ENCODE measurements around the gene MYO10.

Gene MYO10

GRCh38 chr5:16944816-16945562, 8.9 kb upstream of the MYO10 start:
- H3K27ac ChIP-seq: no peak overlapping the region
- DNase-seq (ENCODE audit: low read depth, low spot score): no peak

GRCh38 chr5:16943846-16944678, 8.0 kb upstream of the MYO10 start:
- no peak overlapping the region for H3K27ac ChIP-seq
- DNase-seq (ENCODE audit: low read depth, low spot score): no peak

- H3K27ac ChIP-seq: peak overlapping the region; percentile 94
- DNase-seq (ENCODE audit: low read depth, low spot score): no peak
Measured at GRCh38 chr5:16937503-16938161, 1.5 kb upstream of the MYO10 start.

GRCh38 chr5:16936989-16937438, 926 bp upstream of the MYO10 start:
- peak overlapping the region; percentile 94 for H3K27ac ChIP-seq
- DNase-seq (ENCODE audit: low read depth, low spot score): peak; percentile 66

- H3K27ac ChIP-seq: peak overlapping the region; percentile 94
- DNase-seq (ENCODE audit: low read depth, low spot score): peak; percentile 57
Measured at GRCh38 chr5:16935231-16936149, 598 bp downstream of the MYO10 start.

GRCh38 chr5:16934677-16935153, 1.4 kb downstream of the MYO10 start:
- DNase-seq (ENCODE audit: low read depth, low spot score): no peak
- peak overlapping the region; percentile 94 for H3K27ac ChIP-seq

GRCh38 chr5:16934123-16934522, 2.0 kb downstream of the MYO10 start:
- peak overlapping the region; percentile 94 for H3K27ac ChIP-seq
- no peak for DNase-seq (ENCODE audit: low read depth, low spot score)

- no peak overlapping the region for H3K27ac ChIP-seq
- no peak for DNase-seq (ENCODE audit: low read depth, low spot score)
Measured at GRCh38 chr5:16933337-16933736, 2.8 kb downstream of the MYO10 start.

GRCh38 chr5:16932401-16932800, 3.7 kb downstream of the MYO10 start:
- no peak for DNase-seq (ENCODE audit: low read depth, low spot score)
- no peak overlapping the region for H3K27ac ChIP-seq

- DNase-seq (ENCODE audit: low read depth, low spot score): no peak
Measured at GRCh38 chr5:16931334-16932110, 4.6 kb downstream of the MYO10 start.

GRCh38 chr5:16930496-16930895, 5.6 kb downstream of the MYO10 start:
- DNase-seq (ENCODE audit: low read depth, low spot score): no peak

More at GRCh38 chr5:16931334-16932110, 4.6 kb downstream of the MYO10 start:
- no peak overlapping the region for H3K27ac ChIP-seq

GRCh38 chr5:16929831-16930230, 6.3 kb downstream of the MYO10 start:
- DNase-seq (ENCODE audit: low read depth, low spot score): no peak
- no peak overlapping the region for H3K27ac ChIP-seq

More at GRCh38 chr5:16930496-16930895, 5.6 kb downstream of the MYO10 start:
- H3K27ac ChIP-seq: no peak overlapping the region

- no peak for DNase-seq (ENCODE audit: low read depth, low spot score)
- H3K27ac ChIP-seq: no peak overlapping the region
Measured at GRCh38 chr5:16929347-16929746, 6.7 kb downstream of the MYO10 start.

GRCh38 chr5:16927613-16928012, 8.5 kb downstream of the MYO10 start:
- no peak for DNase-seq (ENCODE audit: low read depth, low spot score)
- H3K27ac ChIP-seq: no peak overlapping the region

- no peak overlapping the region for H3K27ac ChIP-seq
- DNase-seq (ENCODE audit: low read depth, low spot score): no peak
Measured at GRCh38 chr5:16926417-16926816, 9.7 kb downstream of the MYO10 start.

GRCh38 chr5:16924206-16924605, 11.9 kb downstream of the MYO10 start:
- DNase-seq (ENCODE audit: low read depth, low spot score): no peak
- no peak overlapping the region for H3K27ac ChIP-seq

- DNase-seq (ENCODE audit: low read depth, low spot score): no peak
- no peak overlapping the region for H3K27ac ChIP-seq
Measured at GRCh38 chr5:16922430-16922829, 13.7 kb downstream of the MYO10 start.

- DNase-seq (ENCODE audit: low read depth, low spot score): no peak
- no peak overlapping the region for H3K27ac ChIP-seq
Measured at GRCh38 chr5:16921211-16921610, 14.9 kb downstream of the MYO10 start.
